GM19238 (cell line): ENCODE results near the gene ABCA12.

Experiments used
- DNase-seq: peaks from one replicate; pipeline ENCODE4 v3.0.0; 2011; ENCODE audit warnings: low spot score; ENCODE audit not compliant: insufficient read length

Gene ABCA12

GRCh38 chr2:214966420-214966819, 172.0 kb downstream of the ABCA12 start:
- DNase-seq, result no peak

- DNase-seq, result no peak
Measured at GRCh38 chr2:214960677-214961076, 177.7 kb downstream of the ABCA12 start.

- no peak for DNase-seq
Measured at GRCh38 chr2:214946949-214947348, 191.5 kb downstream of the ABCA12 start.

- DNase-seq, result no peak
Measured at GRCh38 chr2:214934006-214934405, 204.4 kb downstream of the ABCA12 start.

- DNase-seq, result no peak
Measured at GRCh38 chr2:214904634-214905033, 233.8 kb downstream of the ABCA12 start.

GRCh38 chr2:214904176-214904575, 234.2 kb downstream of the ABCA12 start:
- DNase-seq, result no peak

GRCh38 chr2:214902286-214902685, 236.1 kb downstream of the ABCA12 start:
- no peak for DNase-seq

- DNase-seq, result no peak
Measured at GRCh38 chr2:214899751-214900150, 238.7 kb downstream of the ABCA12 start.

GRCh38 chr2:214896274-214896673, 242.2 kb downstream of the ABCA12 start:
- DNase-seq, result no peak

- no peak for DNase-seq
Measured at GRCh38 chr2:214895469-214895868, 243.0 kb downstream of the ABCA12 start.

GRCh38 chr2:214889301-214889700, 249.1 kb downstream of the ABCA12 start:
- DNase-seq, result no peak

GRCh38 chr2:214881647-214882202, 256.7 kb downstream of the ABCA12 start:
- DNase-seq, result no peak
